ENCODE measurements around the gene MYO1D. TPM values are rescaled to one million over a fixed set of nuclear protein-coding genes. Genes with fewer than 3 reads are reported as not detected.

Gene MYO1D
- total and polyA plus RNA-seq, 2 experiments from 2014 or later, result 34.3 to 43.7 TPM

DNA sequence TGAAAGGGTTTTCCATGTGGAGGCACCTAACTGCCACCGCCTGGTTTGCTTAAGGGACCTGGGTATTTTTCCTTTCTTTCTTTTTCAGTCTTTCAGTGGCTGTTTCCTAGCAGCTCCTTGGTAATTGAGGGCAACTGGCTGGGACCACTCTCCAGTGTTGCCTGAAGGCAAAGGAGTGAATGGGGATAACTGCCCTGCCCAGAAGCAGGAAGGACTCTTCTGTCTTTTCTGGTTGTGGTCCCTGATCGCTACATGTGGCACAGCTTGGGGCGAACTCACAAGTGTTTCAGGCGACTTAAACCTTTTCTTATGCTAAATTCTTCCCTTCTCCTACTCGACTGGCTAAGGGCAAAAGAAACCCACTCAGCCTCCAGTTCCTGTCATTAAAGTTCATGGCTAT is 40.9 kb upstream of the MYO1D start:
- DNase-seq (ENCODE audit: low read depth in 1 of 2, low spot score in 1 of 2), result no peak
- H3K4me1 ChIP-seq (ENCODE audit: low read depth), result no peaks in the 10 kb centered on the region
- no peak overlapping the region for H3K27ac ChIP-seq
- H3K27me3 ChIP-seq, result no peaks in the 10 kb centered on the region
- TF ChIP-seq, protein P1, sequence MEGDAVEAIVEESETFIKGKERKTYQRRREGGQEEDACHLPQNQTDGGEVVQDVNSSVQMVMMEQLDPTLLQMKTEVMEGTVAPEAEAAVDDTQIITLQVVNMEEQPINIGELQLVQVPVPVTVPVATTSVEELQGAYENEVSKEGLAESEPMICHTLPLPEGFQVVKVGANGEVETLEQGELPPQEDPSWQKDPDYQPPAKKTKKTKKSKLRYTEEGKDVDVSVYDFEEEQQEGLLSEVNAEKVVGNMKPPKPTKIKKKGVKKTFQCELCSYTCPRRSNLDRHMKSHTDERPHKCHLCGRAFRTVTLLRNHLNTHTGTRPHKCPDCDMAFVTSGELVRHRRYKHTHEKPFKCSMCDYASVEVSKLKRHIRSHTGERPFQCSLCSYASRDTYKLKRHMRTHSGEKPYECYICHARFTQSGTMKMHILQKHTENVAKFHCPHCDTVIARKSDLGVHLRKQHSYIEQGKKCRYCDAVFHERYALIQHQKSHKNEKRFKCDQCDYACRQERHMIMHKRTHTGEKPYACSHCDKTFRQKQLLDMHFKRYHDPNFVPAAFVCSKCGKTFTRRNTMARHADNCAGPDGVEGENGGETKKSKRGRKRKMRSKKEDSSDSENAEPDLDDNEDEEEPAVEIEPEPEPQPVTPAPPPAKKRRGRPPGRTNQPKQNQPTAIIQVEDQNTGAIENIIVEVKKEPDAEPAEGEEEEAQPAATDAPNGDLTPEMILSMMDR (IDR thresholded peaks at IDR 0.05; ENCODE audit: low read depth, low read length), result no peak
- no peaks in the 10 kb centered on the region for H3K9me3 ChIP-seq (ENCODE audit: low read depth)
- H3K4me3 ChIP-seq, result no peak overlapping the region
- H3K36me3 ChIP-seq, result no peaks in the 10 kb centered on the region

DNA sequence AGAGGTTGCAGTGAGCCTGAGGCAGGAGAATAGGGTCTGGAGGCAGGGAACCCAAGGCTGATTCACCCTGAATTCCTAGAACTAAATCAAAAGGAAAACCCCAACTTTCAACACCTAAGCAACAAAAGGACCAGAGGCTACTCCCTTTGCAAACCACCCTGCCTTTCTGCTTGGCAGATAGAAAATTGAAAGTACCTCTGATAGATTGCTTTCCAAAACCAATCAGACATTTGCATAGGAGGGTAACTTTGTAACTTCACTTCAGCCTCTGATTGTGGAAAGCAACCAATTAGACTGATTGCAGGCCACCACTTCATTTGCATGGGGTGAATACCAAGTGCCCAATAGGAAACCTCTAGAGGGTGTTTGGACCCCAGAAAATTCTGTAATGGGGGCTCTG is 40.2 kb upstream of the MYO1D start:
- H3K4me3 ChIP-seq, result no peak overlapping the region
- no peaks in the 10 kb centered on the region for H3K9me3 ChIP-seq (ENCODE audit: low read depth)
- DNase-seq (ENCODE audit: low read depth in 1 of 2, low spot score in 1 of 2), result no peak
- H3K4me1 ChIP-seq (ENCODE audit: low read depth), result peaks cover 2% of the 10 kb centered on the region
- TF ChIP-seq, protein P1 (IDR thresholded peaks at IDR 0.05; ENCODE audit: low read depth, low read length), result no peak
- H3K27me3 ChIP-seq, result no peaks in the 10 kb centered on the region
- no peaks in the 10 kb centered on the region for H3K36me3 ChIP-seq
- no peak overlapping the region for H3K27ac ChIP-seq

DNA sequence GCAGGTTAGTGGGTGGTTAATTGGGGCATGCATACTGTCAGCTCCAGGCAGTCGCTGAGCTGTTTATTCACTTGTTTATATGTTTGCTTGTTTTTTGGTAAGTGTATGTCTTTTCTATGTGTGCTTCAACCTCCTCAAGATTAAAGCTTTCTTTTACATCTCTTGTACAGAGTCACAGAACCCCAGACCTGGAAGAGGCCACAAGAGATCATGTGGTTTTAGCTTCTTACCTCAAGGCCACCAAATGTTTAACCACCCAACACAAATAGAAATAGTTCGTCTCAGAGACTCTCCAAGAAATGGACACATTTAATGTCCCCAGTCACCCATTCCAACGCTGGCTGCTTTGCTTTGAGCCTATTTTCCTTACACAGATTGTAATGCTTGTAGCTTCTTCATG is 39.2 kb upstream of the MYO1D start:
- no peak for DNase-seq (ENCODE audit: low read depth in 1 of 2, low spot score in 1 of 2)
- TF ChIP-seq, protein P1 (IDR thresholded peaks at IDR 0.05; ENCODE audit: low read depth, low read length), result no peak
- no peaks in the 10 kb centered on the region for H3K27me3 ChIP-seq
- no peaks in the 10 kb centered on the region for H3K36me3 ChIP-seq
- peaks cover 8% of the 10 kb centered on the region for H3K4me1 ChIP-seq (ENCODE audit: low read depth)
- no peak overlapping the region for H3K4me3 ChIP-seq
- H3K27ac ChIP-seq, result no peak overlapping the region
- no peaks in the 10 kb centered on the region for H3K9me3 ChIP-seq (ENCODE audit: low read depth)

DNA sequence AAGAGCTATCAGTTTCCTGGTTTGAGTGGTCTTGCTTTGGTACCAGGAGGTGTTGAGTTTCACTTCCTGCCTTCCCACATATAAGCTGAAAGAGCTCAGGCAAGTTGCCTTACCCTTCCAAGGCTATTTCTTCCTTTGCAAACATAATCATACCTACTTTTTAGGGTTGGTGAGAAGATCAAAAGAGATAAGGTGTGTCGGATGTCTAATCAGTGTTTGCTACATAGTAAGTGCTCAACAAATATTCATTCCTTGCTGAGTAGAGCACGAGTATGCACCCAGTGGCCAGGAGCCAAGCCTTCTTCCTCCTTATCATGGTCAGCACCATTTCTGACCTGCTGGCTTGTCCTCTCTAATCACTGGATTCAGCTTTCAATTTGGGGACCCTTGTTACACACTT is 38.3 kb upstream of the MYO1D start:
- TF ChIP-seq, protein P1 (IDR thresholded peaks at IDR 0.05; ENCODE audit: low read depth, low read length), result no peak
- H3K9me3 ChIP-seq (ENCODE audit: low read depth), result no peaks in the 10 kb centered on the region
- peaks cover 8% of the 10 kb centered on the region for H3K4me1 ChIP-seq (ENCODE audit: low read depth)
- DNase-seq (ENCODE audit: low read depth in 1 of 2, low spot score in 1 of 2), result no peak
- no peaks in the 10 kb centered on the region for H3K36me3 ChIP-seq
- H3K27ac ChIP-seq, result no peak overlapping the region
- H3K4me3 ChIP-seq, result no peak overlapping the region
- H3K27me3 ChIP-seq, result no peaks in the 10 kb centered on the region

DNA sequence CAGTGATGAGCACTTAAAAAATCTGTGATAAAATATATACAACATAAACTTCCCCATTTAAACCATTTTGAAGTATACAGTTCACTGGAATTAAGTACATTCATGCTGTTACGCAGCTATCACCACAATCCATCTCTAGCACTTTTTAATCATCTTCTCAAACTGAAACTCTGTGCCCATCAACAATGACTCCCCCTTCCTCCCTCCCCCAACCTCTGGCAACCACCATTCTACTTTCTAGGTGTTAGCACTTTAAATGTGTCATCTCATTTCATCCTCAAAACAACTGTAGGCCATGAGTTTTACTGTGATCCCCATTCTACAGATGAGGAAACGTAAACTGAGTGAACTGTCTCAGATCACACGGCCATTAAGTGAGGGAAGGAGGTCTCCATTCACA is 37.3 kb upstream of the MYO1D start:
- Histone ChIP-seq H3K27me3 (no peaks in the 10 kb centered on the region), H3K9me3 (ENCODE audit: low read depth) (no peaks in the 10 kb centered on the region), H3K27ac (no peak overlapping the region), H3K4me3 (no peak overlapping the region), H3K36me3 (no peaks in the 10 kb centered on the region), H3K4me1 (ENCODE audit: low read depth) (peaks cover 11% of the 10 kb centered on the region)
- TF ChIP-seq, protein P1 (IDR thresholded peaks at IDR 0.05; ENCODE audit: low read depth, low read length), result no peak
- no peak for DNase-seq (ENCODE audit: low read depth in 1 of 2, low spot score in 1 of 2)

DNA sequence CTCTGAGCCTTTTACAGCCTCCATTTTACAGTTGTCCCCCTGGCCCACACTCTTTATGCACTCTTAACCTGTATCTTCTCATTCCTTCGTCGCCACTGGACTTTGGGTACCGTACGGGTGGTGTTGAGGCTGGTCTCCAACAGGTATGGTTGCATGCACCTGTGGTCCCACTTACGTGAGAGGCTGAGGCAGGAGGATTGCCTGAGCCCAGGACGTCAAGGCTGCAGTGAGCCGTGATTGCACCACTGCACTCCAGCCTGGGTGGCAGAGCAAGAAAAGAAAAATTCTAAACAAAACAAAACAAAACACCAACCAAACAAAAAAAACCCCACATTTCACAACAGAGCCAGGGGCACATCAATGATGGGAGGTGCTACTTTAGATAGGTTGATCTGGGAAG is 36.7 kb upstream of the MYO1D start:
- Histone ChIP-seq H3K9me3 (ENCODE audit: low read depth) (no peaks in the 10 kb centered on the region), H3K36me3 (no peaks in the 10 kb centered on the region), H3K27ac (no peak overlapping the region), H3K4me3 (no peak overlapping the region), H3K4me1 (ENCODE audit: low read depth) (peaks cover 11% of the 10 kb centered on the region), H3K27me3 (no peaks in the 10 kb centered on the region)
- TF ChIP-seq, protein P1 (IDR thresholded peaks at IDR 0.05; ENCODE audit: low read depth, low read length), result no peak
- no peak for DNase-seq (ENCODE audit: low read depth in 1 of 2, low spot score in 1 of 2)
